Esophagus squamous epithelium (tissue), 4 donors: Measurements from ENCODE around the gene NFATC2.

Experiments
- POLR2A ChIP-seq, 4 donors: fragments of 450-650 bp; IDR thresholded peaks; one replicate each; pipeline ENCODE4 v1.6.1; 2017; ENCODE audit warnings: antibody characterized with exemption in 4 of 4, mild to moderate bottlenecking in 4 of 4, moderate library complexity in 3 of 4
- TF ChIP-seq, protein P1 (sequence below), 6 experiments: fragments of 450-650 bp in 4 of 6; fragments of 200-600 bp in 2 of 6; sonication (generic) in 2 of 6; IDR thresholded peaks; one replicate each; pipeline ENCODE4 v1.5.1; 2016 to 2019; ENCODE audit warnings: antibody characterized with exemption in 6 of 6, mild to moderate bottlenecking in 4 of 6, moderate library complexity in 4 of 6

DNA sequence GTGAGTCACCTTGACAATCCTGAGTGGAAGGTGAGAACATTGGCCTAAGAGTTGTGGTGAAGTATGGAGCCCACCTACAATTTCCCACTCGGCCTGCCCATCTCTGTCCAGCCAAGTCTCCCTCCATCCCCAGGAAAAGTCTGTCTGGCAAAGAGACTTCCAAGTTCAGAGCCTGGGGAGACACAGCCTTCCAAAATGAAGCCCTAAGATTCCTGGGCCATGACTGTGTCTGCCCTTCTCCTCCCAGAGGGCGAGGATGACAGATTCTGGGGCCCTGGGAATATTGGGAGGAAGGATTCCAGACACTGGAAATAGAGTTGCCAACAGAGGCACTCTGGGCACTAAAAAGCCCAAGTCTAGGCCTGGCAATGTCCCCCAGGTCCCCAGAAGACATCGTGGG is 176.8 kb downstream of the NFATC2 start:
- no peak for TF ChIP-seq POLR2A (IDR thresholded peaks at IDR 0.05)
- TF ChIP-seq, protein P1, sequence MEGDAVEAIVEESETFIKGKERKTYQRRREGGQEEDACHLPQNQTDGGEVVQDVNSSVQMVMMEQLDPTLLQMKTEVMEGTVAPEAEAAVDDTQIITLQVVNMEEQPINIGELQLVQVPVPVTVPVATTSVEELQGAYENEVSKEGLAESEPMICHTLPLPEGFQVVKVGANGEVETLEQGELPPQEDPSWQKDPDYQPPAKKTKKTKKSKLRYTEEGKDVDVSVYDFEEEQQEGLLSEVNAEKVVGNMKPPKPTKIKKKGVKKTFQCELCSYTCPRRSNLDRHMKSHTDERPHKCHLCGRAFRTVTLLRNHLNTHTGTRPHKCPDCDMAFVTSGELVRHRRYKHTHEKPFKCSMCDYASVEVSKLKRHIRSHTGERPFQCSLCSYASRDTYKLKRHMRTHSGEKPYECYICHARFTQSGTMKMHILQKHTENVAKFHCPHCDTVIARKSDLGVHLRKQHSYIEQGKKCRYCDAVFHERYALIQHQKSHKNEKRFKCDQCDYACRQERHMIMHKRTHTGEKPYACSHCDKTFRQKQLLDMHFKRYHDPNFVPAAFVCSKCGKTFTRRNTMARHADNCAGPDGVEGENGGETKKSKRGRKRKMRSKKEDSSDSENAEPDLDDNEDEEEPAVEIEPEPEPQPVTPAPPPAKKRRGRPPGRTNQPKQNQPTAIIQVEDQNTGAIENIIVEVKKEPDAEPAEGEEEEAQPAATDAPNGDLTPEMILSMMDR (IDR thresholded peaks at IDR 0.05), result no peak
